HG02970 (cell line): Measurements from ENCODE around the gene CD180.
"Not testable (repeated sequence)": the region's sequence is repeated elsewhere in the genome, so short reads cannot be mapped to it uniquely, and the experiment has no call there.

Source experiments
- ATAC-seq: cut with Tn5 transposase; IDR thresholded peaks from one replicate; pipeline ENCODE4 v1.9.1; 2021; ENCODE audit warnings: mild to moderate bottlenecking, moderate library complexity, moderate number of reproducible peaks; ENCODE audit not compliant: unreplicated experiment, low FRiP score

CD180 gene

GRCh38 chr5:67190410-67190809 lies 6.2 kb downstream of the CD180 start:
- ATAC-seq: no peak

DNA sequence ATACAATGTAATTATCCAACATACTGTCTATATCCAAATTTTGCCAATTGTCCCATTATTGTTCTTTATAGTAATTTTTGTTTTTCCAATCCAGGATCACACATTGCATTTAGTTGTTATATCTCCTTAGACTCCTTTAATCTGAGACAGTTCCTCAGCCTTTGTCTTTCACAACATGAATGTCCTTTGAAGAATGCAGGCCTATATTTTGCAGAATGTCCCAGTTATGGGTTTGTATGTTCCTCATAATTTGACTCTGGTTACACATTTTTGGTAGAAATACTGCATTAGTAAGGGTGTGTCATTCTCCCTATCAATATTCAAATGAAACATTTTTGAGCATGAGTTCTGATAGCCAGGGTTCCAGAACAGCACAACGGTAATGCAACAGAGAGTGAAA lies 6.7 kb downstream of the CD180 start:
- no peak for ATAC-seq

DNA sequence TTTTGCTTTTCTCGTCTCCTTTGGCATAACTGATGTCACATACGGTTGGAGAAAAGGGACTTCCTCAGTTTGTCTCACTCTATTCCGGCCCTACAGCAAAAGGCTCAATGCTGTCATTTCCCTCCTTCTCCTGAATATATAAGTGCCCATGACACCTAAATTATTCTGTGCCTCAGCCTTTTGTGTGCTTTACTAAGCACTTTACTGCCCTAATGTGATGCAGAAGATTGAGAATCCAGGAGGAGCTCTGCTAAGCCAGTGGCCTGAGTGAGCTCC lies 7.6 kb downstream of the CD180 start:
- no peak for ATAC-seq

- no peak for ATAC-seq
Measured at GRCh38 chr5:67188274-67189078, 8.1 kb downstream of the CD180 start.

DNA sequence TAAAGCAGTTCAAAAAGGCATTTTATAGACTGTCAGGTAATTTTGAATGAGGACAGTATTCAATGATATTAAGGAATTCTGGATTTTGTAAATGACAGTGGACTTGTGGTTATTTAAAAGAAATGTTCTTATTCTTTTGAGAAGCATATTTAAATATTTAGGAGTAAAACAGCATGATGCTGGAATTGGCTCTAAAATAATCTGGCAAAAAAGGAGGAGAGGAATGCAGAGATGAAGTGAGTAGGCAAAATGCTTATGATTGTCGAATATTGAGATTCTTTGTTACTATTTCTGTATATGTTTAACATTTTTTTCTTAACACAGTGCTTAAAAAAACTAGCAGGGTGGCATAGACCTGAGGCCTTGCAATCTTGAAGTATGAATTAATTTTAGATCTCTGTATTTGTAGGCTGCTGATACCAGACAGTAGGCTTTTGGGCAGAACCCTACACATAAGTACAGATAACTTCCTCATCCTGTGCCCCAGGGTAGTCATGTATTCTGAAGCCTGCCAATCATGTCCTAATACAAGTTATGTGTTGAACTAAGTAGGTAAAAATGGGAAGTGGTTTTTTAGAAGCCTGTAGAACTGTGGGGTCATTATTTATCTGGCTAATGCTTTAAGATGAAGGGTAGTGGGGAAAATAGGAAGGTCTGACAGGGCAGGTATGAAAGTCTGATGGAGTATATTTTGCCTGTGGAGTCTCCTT lies 9.4 kb downstream of the CD180 start:
- ATAC-seq: no peak

DNA sequence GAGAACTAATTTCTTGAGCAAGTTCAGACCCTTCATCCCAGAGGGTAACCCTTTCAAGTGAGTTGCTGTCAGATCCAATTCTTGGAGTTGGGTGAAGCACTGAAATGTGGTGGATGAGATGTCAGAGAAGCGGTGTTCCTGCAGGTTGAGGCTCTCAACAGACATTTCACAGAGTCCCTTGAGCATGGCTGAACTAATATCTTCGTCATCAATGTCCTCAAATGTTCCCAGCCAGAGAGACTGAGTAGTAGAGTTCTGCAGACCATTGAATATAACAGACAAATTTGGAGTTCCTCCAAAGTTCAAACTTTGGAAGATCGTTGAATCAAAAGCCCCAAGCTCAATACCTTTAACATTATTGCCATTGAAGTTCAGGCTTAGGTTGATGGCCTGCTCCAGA lies 12.7 kb downstream of the CD180 start:
- ATAC-seq: no peak

DNA sequence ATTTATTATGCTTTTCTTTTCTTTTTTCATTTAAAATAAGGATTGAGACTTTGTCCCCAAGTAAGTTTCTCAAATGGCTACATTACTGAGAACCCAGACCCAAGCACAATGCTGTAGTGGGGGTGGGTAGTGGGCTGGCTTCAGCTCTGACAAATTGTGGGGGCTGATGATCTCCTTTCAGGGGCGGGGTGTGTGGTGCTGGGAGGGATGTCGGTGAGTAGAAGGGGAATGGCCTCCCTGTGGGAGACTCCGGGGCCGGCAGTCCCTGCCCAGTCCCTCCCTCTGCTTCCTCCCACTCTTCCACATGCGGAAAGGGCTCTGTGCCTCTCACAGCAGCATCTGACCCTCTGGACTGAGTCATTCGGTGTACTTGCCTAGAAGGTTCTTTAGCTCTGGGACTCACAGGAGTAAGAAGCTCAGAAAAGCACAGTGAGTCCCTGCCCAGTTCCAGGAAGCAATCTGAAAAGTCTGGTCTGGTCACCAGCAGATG lies 14.3 kb downstream of the CD180 start:
- no peak for ATAC-seq

DNA sequence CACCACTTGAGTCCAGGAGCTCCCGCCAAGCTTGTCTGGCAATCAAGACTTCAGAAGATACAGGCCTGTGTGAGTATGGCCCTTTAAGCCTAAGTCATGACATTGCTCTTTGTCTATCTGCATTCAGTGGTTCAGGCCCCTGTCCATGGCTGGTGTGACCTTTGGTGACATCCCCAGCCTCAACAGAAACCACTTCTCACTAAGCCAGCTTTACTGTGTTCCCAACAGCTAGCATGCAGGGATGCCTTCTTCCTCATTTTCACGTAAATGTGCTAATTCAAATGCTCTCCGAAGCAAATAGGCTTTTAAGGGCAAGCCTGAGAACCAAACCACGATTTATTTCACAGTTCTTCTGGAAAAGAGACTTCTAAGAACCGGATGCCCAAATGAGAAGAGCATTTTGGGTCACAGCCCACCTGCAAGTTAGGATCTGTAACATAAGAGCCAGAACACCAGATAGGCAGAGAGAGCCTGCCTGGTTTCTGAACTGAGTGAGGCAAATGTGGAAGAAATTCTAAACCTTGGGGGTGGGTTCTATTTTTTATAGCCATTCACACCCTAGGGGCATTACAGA lies 14.9 kb downstream of the CD180 start:
- ATAC-seq: no peak

GRCh38 chr5:67179697-67180361 lies 16.8 kb downstream of the CD180 start:
- no peak for ATAC-seq

DNA sequence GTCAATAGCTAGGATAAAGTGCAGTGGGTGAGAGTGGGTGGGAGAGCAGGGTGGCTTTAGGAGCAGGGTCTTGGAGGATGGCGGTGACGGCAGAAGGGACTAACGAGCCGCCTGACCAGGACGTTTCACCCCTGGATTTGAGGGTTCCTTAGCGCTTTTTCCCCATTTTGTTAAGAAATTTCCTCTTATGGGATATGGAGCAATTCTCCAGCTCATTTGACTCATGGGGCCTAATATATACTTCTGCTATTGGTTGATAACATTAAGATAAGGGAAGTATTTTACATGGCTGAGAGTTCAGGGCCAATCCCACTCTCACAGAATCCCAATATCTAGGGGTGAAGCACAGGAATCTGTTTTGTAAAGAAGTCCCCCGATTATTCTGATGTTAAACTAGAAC lies 17.6 kb downstream of the CD180 start:
- ATAC-seq: no peak

- no peak for ATAC-seq
Measured at GRCh38 chr5:67178085-67178484, 18.5 kb downstream of the CD180 start.

DNA sequence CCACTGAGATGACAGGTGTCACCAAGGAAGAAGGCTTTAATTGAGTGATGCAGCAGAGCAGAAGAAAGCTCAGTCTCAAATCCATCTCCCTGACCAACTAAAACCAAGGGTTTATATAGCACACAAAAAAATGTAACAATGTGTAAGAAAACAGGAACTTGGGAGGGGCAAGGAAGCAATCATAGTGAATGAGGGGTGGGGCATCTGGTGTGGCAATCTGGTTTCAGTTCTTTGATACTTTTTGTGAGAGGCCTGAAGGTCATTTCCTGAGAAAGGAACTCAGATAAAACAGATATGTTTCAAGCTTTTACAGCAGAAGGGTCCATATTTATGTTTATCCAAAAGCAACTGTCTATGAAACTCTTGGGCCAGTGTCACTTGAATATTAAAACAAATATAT lies 19.7 kb downstream of the CD180 start:
- ATAC-seq: no peak

DNA sequence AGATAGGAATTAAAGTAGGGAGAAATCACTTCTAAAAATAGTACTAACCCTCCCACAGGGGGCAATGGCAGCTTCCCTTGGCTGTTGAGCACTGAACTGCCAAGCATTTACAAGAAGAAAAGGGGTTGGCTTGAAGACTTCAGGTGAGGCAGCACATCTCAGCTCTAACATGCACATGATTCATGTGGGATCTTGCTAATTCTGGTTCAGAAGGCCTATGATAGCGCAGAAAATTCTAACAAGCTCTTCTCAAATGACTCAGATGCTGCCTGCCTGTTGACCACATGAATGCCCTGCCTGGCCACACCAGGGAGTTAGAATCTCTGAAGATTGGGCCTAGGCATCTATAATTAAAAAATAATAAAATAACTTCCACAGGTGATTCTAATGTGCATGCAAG lies 22.6 kb downstream of the CD180 start:
- ATAC-seq: no peak

DNA sequence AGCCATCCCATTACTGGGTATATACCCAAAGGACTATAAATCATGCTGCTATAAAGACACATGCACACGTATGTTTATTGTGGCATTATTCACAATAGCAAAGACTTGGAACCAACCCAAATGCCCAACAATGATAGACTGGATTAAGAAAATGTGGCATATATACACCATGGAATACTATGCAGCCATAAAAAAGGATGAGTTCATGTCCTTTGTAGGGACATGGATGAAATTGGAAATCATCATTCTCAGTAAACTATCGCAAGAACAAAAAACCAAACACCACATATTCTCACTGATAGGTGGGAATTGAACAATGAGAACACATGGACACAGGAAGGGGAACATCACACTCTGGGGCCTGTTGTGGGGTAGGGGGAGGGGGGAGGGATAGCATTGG lies 23.2 kb downstream of the CD180 start:
- not testable (repeated sequence) for ATAC-seq

DNA sequence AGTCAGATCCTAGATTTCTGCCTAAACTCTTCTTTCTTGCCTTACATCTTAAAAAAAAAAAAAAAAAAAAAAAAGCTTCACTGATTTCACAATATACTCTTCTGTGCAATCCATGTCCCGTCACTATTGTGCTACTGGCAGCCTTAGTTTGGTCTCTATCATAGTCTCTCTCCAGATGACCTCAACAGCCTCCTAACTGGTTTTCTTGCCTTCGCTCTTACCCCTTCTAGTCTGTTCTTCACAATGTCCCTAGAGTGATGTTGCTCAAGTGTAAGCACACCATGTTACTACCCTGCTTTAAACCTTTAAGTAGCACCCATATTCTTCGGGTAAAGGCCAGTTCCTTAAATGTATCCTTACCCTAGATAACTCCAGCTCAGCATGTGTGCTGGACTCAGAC lies 25.8 kb downstream of the CD180 start:
- ATAC-seq: no peak

DNA sequence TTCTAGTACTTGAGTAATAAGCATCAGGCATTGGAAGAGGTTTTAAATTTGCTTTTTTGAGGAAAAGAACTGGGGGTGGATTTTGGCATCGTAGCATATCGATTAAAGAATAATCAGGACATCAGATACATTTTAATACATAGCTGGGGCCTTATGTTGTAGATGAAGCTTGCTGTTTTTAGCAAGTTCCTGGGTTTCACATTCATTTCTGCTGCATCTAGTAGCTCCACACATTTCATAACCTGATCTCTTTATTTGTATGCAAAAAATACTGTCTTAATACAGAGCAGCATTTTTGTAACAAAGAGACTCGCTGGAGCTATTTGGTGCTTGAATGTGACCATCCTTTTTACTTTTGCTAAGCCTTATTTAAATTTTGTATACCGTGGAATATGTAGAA lies 28.5 kb downstream of the CD180 start:
- no peak for ATAC-seq

- ATAC-seq: peak; percentile 20
Measured at GRCh38 chr5:67166460-67167285, 29.9 kb downstream of the CD180 start.

DNA sequence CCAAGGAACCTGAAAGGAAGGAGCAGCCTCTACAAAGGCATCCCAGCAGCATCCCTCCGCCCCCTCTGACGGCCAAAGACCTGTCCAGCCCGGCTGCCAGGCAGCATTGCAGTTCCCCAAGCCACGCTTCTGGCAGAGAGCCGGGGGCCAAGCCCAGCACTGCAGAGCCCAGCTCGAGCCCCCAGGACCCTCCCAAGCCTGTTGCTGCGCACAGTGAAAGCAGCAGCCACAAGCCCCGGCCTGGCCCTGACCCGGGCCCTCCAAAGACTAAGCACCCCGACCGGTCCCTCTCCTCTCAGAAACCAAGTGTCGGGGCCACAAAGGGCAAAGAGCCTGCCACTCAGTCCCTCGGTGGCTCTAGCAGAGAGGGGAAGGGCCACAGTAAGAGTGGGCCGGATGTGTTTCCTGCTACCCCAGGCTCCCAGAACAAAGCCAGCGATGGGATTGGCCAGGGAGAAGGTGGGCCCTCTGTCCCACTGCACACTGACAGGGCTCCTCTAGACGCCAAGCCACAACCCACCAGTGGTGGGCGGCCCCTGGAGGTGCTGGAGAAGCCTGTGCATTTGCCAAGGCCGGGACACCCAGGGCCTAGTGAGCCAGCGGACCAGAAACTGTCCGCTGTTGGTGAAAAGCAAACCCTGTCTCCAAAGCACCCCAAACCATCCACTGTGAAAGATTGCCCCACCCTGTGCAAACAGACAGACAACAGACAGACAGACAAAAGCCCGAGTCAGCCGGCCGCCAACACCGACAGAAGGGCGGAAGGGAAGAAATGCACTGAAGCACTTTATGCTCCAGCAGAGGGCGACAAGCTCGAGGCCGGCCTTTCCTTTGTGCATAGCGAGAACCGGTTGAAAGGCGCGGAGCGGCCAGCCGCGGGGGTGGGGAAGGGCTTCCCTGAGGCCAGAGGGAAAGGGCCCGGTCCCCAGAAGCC lies 30.8 kb downstream of the CD180 start:
- ATAC-seq: peak; percentile 81

DNA sequence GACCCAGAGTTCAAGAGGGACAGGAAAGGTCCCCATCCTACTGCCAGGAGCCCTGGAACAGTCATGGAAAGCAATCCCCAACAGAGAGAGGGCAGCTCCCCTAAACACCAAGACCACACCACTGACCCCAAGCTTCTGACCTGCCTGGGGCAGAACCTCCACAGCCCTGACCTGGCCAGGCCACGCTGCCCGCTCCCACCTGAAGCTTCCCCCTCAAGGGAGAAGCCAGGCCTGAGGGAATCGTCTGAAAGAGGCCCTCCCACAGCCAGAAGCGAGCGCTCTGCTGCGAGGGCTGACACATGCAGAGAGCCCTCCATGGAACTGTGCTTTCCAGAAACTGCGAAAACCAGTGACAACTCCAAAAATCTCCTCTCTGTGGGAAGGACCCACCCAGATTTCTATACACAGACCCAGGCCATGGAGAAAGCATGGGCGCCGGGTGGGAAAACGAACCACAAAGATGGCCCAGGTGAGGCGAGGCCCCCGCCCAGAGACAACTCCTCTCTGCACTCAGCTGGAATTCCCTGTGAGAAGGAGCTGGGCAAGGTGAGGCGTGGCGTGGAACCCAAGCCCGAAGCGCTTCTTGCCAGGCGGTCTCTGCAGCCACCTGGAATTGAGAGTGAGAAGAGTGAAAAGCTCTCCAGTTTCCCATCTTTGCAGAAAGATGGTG lies 31.6 kb downstream of the CD180 start:
- ATAC-seq: no peak
